CD14-positive monocyte (primary cell): ENCODE results near the gene ECSIT. TPM values are rescaled to one million over a fixed set of nuclear protein-coding genes. Genes with fewer than 3 reads are reported as not detected.

Experiments
- DNase-seq, 3 donors: peaks; one replicate each; pipeline ENCODE4 v3.0.0-alpha.2; 2011 to 2022
- H2AFZ ChIP-seq: 2 replicates; pipeline ENCODE4 v1.6.0; 2012; ENCODE audit warnings: mild to moderate bottlenecking, low read depth, low read length, inconsistent platforms; ENCODE audit not compliant: insufficient read depth, poor library complexity, severe bottlenecking
- H3K27ac ChIP-seq, 2 donors: 1 replicate in 1 of 2; 2 replicates in 1 of 2; pipeline ENCODE4 v1.5.1; 2012 to 2013; ENCODE audit warnings: low read length in 2 of 2, control low read depth in 1 of 2, inconsistent platforms in 1 of 2, low read depth in 1 of 2, mild to moderate bottlenecking in 1 of 2
- H3K27me3 ChIP-seq, 2 donors: one replicate each; pipeline versions ENCODE4 v1.6.0 to v1.6.1; 2011 to 2013; ENCODE audit warnings: low read length in 2 of 2; ENCODE audit not compliant: control insufficient read depth in 2 of 2, insufficient read depth in 2 of 2
- H3K36me3 ChIP-seq, 2 donors: replicated peaks in 1 of 2; 1 replicate in 1 of 2; 2 replicates in 1 of 2; pipeline versions ENCODE4 v1.5.1 to v1.6.1; 2012 to 2013; ENCODE audit warnings: low read length in 2 of 2, control low read depth in 1 of 2, inconsistent platforms in 1 of 2, mild to moderate bottlenecking in 1 of 2; ENCODE audit not compliant: insufficient read depth in 2 of 2, control insufficient read depth in 1 of 2
- H3K4me1 ChIP-seq, 2 donors: 1 replicate in 1 of 2; 2 replicates in 1 of 2; pipeline versions ENCODE4 v1.5.1 to v1.6.1; 2012 to 2013; ENCODE audit warnings: low read length in 2 of 2, control low read depth in 1 of 2, inconsistent platforms in 1 of 2, mild to moderate bottlenecking in 1 of 2, moderate library complexity in 1 of 2; ENCODE audit not compliant: insufficient read depth in 2 of 2, control insufficient read depth in 1 of 2
- H3K4me2 ChIP-seq: replicated peaks from 2 replicates; pipeline ENCODE3; 2012; ENCODE audit warnings: low read length, moderate library complexity, mild to moderate bottlenecking; ENCODE audit not compliant: poor library complexity, severe bottlenecking; ENCODE audit errors: extremely low read depth
- H3K4me3 ChIP-seq, 3 experiments: fragments of 200-600 bp in 1 of 3; sonication (generic) in 1 of 3; replicated peaks in 1 of 3; 1 replicate in 2 of 3; 2 replicates in 1 of 3; pipeline ENCODE4 v1.5.1; 2011 to 2013; ENCODE audit warnings: low read length in 3 of 3, mild to moderate bottlenecking in 3 of 3, control low read depth in 2 of 3, low read depth in 2 of 3, inconsistent platforms in 1 of 3, moderate library complexity in 1 of 3
- H3K79me2 ChIP-seq: 2 replicates; pipeline ENCODE4 v1.6.0; 2012; ENCODE audit warnings: mild to moderate bottlenecking, control low read depth, inconsistent platforms, low read length, moderate library complexity; ENCODE audit not compliant: insufficient read depth
- H3K9ac ChIP-seq: 2 replicates; pipeline ENCODE4 v1.6.0; 2017; ENCODE audit warnings: low read length, mild to moderate bottlenecking; ENCODE audit not compliant: insufficient read depth, poor library complexity, severe bottlenecking
- H3K9me3 ChIP-seq, 2 donors: replicated peaks in 1 of 2; 1 replicate in 1 of 2; 2 replicates in 1 of 2; pipeline versions ENCODE4 v1.5.1 to v1.6.1; 2012 to 2013; ENCODE audit warnings: low read length in 2 of 2, control low read depth in 1 of 2; ENCODE audit not compliant: control insufficient read depth in 1 of 2, insufficient read depth in 1 of 2
- H4K20me1 ChIP-seq: 2 replicates; pipeline ENCODE4 v1.6.0; 2012; ENCODE audit warnings: mild to moderate bottlenecking, low read length, control low read depth, moderate library complexity; ENCODE audit not compliant: insufficient read depth
- H3K27ac Mint-ChIP-seq, 7 donors: one replicate each; pipeline ENCODE4 v1.8.0; 2020; ENCODE audit warnings: mild to moderate bottlenecking in 7 of 7, mixed read lengths in 7 of 7, moderate library complexity in 6 of 7, inconsistent platforms in 2 of 7
- H3K27me3 Mint-ChIP-seq, 3 donors: one replicate each; pipeline ENCODE4 v1.8.0; 2021 to 2022; ENCODE audit warnings: low read depth in 3 of 3, mild to moderate bottlenecking in 3 of 3, mixed read lengths in 3 of 3, moderate library complexity in 3 of 3, inconsistent platforms in 1 of 3
- H3K36me3 Mint-ChIP-seq, 2 donors: one replicate each; pipeline ENCODE4 v1.8.0; 2020; ENCODE audit warnings: mixed read lengths in 2 of 2, inconsistent platforms in 1 of 2, mild to moderate bottlenecking in 1 of 2
- H3K4me1 Mint-ChIP-seq: one replicate; pipeline ENCODE4 v1.8.0; 2020; ENCODE audit warnings: mild to moderate bottlenecking, mixed read lengths
- H3K4me3 Mint-ChIP-seq, 2 donors: one replicate each; pipeline ENCODE4 v1.8.0; 2020; ENCODE audit warnings: mild to moderate bottlenecking in 2 of 2, mixed read lengths in 2 of 2, moderate library complexity in 1 of 2
- H3K9me3 Mint-ChIP-seq, 7 donors: one replicate each; pipeline ENCODE4 v1.8.0; 2020 to 2022; ENCODE audit warnings: mixed read lengths in 7 of 7, mild to moderate bottlenecking in 6 of 7, moderate library complexity in 6 of 7, inconsistent platforms in 2 of 7
- CTCF ChIP-seq: fragments of 200-600 bp; IDR thresholded peaks from one replicate; pipeline ENCODE4 v1.8.0; 2022; ENCODE audit warnings: antibody characterized with exemption, mild to moderate bottlenecking
- WGBS: methylation state at CpG from one replicate; pipeline ENCODE4 v1.1.5; 2013; ENCODE audit warnings: missing lambda C conversion rate; ENCODE audit not compliant: insufficient coverage; 5-methylcytosine and 5-hydroxymethylcytosine counted together
- intact Hi-C, 2 donors: fragments of 100-400 bp; cut with micrococcal nuclease; formaldehyde crosslinking; loops; one replicate each; pipeline versions ENCODE4 v1.15.0 to v1.15.1; 2023
- polyA plus RNA-seq, 3 donors: library from polyadenylated mRNA; depleted of rRNA in 1 of 3; unstranded in 2 of 3; stranded (reverse) in 1 of 3; fragments of 300-500 nt in 2 of 3; fragments of >200 nt in 1 of 3; fragmentation: Illumina TruSeq in 2 of 3; gene quantifications; 1 replicate in 2 of 3; 2 replicates in 1 of 3; pipeline ENCODE4 v1.2.3, GENCODE V29; 2012 to 2021

Gene ECSIT
- polyA plus RNA-seq, 3 donors = 26.4 to 31.6 (median 28.3) TPM

- intact Hi-C loops = loop anchor here (1.0 to 10.0 kb wide), 4 partner anchors 28 to 1136 kb away; partner anchors contain the start of genes PDE4A (in 1 of the 2) and TSPAN16 (in 1 of the 2)
- peaks cover 33 to 57% of the 10 kb centered on the region in 2 donors for H3K4me1 ChIP-seq
These were observed 31.6 kb upstream of the ECSIT start for GRCh38 chr19:11560404-11561051.

More at GRCh38 chr19:11560404-11561051, 31.6 kb upstream of the ECSIT start:
- peaks cover 11 to 15% of the 10 kb centered on the region in 2 donors for H3K36me3 Mint-ChIP-seq
- H3K27me3 ChIP-seq = no peaks in the 10 kb centered on the region
- no peak overlapping the region for H3K9ac ChIP-seq
- peak overlapping the region; percentile 43 to 88 (median 74) for H3K27ac Mint-ChIP-seq
- DNase-seq = peak; percentile 75 to 92 (median 83)
- peak overlapping the region; percentile 74 for H3K4me2 ChIP-seq
- H2AFZ ChIP-seq = no peak overlapping the region
- H3K9me3 ChIP-seq = no peaks in the 10 kb centered on the region
- peaks cover 64% of the 10 kb centered on the region for H3K4me1 Mint-ChIP-seq
- peak overlapping the region; percentile 67 to 95 for H3K4me3 Mint-ChIP-seq
- peaks cover 0 to 1% (median 0%) of the 10 kb centered on the region in 3 donors for H3K27me3 Mint-ChIP-seq
- peaks cover 24% of the 10 kb centered on the region for H3K79me2 ChIP-seq
- WGBS = 21% methylated on average over 6 of the region's 9 CpGs
- no peak overlapping the region for H3K27ac ChIP-seq
- peaks cover 25% of the 10 kb centered on the region for H4K20me1 ChIP-seq
- no peaks in the 10 kb centered on the region for H3K9me3 Mint-ChIP-seq
- peaks cover 1 to 3% of the 10 kb centered on the region in 2 donors for H3K36me3 ChIP-seq
- TF ChIP-seq CTCF = peak; percentile 92
- peak overlapping the region in 1 of 3 experiments; percentile 86 for H3K4me3 ChIP-seq
